ENCODE results near the gene ZBTB16.
"Not testable (repeated sequence)": the region's sequence is repeated elsewhere in the genome, so short reads cannot be mapped to it uniquely, and the experiment has no call there.

Gene ZBTB16

DNA sequence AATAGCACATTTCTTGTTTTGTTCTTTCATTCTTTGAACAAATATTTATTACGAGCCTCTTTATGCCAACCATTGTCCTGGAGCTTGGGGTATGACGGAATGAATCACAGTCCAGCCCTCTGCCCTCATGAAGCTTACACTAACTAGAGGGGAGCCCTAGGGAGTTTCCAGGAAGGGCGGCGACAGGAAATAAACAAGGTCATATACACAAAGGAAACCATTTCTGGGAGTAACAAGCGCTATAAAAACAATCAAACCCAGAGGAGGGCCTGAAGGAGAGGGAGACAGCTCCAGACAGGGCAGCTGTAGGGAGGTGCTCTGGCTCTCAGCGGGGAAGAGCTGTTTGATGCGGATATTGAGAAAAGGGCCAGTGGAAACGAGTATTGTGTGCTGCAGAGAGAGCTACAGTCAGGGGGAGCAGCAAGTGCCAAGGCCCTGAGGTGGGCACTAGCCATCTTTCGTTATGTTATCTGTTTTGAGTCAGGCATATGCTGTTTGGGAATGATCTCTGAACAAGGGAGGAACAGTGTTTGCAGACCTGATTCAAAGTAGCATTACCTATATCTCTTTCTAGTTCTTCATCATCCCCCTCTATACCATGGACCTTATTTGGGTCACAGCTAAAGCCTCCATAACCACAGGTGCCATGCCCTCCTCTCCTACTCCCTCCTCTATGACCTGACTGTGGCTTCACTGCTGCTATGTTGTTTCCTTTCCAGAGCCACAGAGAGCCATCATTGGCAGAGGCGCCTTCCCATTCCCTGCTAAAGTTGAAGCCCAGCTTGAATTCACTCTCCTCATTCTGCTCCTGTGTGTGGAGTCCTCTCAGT is 15.3 kb upstream of the ZBTB16 start:
- no peak for DNase-seq

DNA sequence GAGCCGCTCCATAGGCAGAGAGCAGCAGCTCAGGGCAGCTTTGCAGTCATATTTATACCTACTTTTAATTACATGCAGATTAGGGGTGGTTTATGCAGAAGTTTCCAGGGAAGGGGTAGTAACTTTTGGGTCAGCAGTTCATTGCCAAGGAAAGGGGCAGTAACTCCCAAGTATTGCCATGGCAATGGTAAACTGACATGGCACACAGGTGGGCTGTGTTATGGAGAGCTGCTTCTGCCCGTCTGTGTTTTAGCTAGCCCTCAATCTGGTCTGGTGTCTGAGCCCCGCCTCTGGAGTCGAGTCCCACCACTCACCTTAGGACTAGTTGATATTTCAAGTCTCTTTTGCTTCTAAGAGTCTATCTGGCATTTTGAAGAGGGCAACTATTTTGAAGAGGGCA is 12.2 kb upstream of the ZBTB16 start:
- DNase-seq: no peak

DNA sequence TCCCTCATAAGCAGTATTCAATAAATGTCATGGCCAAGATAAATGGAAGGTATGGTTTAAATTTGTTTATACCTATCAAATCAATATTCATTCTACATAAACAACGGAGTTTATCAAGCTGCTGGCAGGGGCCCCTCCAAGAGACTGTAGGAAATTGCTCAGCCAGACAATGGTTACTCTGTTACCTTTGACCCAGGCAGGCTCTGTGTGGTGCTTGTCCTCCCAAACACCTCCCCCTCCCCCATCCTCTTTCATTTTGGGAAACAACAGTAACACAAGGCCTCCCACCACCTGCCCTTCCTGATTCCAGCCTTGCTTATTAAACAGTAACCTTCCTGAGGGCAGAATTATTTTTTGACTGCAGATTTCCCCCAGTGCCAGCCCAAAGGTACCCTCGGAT is 10.5 kb upstream of the ZBTB16 start:
- DNase-seq: no peak

DNA sequence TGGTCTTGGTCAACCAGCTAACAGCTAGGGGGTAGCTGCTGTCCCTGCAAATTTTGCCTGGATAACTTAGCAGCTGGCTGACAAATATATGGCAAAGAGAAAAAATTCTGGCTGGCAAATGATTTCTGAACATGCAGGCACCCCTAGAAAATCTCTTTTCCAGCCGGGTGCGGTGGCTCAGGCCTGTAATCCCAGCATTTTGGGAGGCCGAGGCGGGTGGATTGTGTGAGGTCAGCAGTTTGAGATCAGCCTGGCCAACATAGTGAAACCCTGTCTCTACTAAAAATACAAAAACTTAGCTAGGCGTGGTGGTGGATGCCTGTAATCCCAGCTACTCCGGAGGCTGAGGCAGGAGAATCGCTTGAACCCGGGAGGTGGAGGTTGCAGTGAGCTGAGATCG is 9.7 kb upstream of the ZBTB16 start:
- DNase-seq: not testable (repeated sequence)

DNA sequence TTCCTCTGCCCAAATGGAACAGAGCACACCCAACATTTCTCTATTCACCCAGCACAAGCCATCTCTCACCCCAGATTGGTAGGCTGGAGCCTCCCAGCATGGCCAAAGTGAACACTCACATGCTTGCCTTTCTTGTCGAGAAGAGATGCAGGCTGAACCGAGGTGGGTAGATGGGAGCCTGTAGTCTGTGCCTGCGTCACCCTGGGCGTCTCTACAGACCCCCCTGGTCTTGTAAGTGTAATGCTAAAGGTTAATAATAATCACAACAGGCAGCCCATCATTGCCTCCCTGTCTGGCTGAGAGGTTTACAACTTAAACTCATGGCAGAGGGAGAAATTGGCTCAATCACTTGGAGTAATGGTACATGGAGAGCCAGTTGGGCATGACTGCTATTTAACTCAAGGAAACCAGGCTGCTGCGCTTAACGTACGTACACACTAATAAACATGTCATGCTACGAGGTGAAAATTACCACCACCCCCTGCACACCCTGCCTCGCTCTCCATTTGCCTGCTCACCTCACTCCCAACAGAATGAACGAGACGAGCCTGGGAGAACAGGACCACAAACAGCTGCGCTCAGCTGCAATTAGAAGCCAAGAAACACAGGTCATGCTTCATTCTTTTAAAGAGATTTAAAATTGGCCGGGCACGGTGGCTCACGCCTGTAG is 9.1 kb upstream of the ZBTB16 start:
- no peak for DNase-seq

DNA sequence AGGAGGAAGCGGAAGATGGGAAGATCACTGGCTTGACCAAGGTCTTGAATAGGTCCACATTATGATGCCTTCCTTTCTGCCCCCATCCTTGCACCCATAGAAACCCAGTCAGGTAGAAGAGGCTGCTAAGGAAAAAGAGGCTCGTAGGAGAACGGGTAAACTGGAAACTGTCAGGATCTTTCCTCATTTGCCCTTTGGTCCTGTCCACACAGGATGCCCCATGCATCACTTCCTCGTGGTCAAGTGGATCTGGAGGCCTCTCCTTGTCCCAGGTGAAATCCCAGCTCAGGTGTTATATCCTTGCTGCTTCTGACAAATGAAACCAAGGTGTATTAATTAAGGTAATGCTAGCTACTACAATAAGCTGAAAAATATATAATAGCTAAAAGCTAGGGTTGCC is 8.0 kb upstream of the ZBTB16 start:
- no peak for DNase-seq

DNA sequence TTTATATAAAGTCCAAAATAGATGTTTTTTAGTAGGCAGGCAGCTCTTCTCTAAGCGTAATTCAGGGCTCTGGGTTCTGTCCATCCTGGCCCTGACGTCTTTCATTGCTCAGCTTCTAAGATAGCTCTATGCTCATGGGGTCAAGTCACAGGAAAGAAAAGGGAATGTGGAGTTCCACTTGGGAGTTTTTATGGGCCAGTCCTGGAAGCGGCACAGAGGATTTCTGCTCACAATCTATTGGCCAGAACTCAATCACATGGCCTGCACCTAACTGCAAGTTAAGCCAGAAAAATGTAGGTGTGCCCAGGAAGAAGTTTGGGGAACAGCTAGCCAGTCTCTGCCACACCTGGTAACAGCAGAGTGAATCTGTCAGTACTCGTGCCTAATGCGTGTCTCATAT is 7.4 kb upstream of the ZBTB16 start:
- DNase-seq: no peak

DNA sequence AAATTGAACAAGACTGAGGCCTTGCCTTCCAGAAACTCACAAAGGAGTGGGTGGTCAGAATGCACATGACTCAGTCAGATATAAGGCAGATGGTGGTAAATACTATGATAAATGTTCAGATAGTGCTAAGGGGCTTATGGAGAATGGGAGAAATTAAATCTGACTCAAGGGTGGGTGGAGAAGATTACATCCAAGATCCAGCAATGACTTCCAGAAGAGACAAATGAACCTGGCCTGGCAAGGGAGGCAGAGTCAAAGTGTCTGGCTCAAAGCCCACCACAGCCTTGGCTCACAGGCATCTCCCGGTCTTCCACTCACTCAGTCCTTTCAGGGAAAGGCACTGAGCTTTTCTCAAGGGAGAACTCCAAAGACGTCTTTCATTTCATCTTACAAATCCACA is 6.1 kb upstream of the ZBTB16 start:
- DNase-seq: no peak

DNA sequence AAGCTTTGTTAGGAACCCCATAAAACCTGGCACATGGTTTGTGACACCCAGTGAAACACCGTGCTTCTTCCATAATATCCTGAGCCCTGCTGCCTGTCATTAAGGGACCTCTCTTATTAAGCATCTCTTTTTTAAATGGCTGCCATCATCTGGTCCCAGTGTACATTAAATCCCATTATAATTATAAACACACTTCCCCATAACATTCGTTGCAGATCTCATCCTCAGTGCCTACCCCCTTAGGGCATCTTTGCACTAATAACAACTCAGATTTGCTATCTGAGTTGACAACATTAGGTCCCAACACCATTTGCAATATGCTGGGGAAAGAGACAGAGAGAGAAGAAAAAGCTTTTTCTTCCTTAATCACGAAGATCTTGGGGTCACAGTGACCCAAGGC is 4.7 kb upstream of the ZBTB16 start:
- no peak for DNase-seq

DNA sequence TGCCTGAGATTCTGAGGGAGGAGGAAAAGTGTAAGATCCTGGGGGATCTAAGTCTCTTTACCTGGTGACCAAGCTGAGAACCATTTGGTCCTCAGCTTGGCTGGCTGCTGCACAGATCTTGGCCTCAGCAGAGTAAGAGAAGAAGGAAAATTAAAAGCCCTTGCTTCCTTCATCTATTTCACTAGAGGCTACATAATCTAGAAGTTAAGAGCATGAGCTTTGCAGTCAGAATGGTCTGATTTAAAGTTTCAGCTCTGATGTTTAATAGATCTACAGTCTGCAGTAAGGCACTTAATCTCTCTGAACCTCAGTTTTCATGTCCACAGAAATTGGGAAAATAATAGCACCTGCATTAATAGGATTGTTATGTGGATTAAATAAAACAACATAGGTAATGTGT is 3.1 kb upstream of the ZBTB16 start:
- no peak for DNase-seq

DNA sequence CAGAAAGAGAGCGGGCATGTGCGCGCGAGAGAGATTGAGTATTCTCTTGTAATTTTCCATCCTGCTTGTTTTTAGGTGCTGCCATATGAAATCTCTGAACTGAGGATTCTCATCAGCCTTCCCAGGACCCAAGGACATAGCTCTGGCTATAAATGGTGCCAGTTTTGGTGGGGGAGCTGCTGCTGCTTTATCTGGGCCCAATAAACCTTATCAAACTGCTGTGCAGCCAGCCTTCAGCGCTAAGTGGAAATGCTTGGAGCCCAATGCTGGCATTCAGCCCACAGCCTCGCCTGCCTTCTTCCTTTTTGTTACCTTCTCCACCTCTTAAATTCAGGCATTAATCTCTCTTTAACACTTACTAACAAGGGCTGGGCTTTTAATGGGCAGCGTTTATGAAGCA is 2.4 kb upstream of the ZBTB16 start:
- no peak for DNase-seq

DNA sequence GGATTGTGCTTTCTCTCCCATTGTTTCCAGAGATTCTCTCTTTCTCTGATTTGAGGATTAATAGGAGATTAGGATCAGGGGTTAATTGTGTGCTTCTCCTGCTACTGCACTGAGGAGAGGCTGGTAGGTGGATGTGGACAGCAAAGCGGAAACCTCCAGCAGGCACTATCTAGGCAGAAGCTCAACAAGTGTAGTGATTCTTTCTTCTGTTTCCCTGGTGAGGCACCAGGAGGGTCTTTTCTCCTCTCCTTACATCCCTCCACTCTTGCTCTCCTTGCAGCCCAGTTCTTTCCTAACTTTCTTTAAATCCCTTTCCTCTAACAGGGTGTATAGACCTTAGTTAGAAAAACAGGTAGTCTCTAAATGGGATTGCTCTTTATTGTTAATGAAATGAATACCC is 1.9 kb upstream of the ZBTB16 start:
- DNase-seq: no peak

DNA sequence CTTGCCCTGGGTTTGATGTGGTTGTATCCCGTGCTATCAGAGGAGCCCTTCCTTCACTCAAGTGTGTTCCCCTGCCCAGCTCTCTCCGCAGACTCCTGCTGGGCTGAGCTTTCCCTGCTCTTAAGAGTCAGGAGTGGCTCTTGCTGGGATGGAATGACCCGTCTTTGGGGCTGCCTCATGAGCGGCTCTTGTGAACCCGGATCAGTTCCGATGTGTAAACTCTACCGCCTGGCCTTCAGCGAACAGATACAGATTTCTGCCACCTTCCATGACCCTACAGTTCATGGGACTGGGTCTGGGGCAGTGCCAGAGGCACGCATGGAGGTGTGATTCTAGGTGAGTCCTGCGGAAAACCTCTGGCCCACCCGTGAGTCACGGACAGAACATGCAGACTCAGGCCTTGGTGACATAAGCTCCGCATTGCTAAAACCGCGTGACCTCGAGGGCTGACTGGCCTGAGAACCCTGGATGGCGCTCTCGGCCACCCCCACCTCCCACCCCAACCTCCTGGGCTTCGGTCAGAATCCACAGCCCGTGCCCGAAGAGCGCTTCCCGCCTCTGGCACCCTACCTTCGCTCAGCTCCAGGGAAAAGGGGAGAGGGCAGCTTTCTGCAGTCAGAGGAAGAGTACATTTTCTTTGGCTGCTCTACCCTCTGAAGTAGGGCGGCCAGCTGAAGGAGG is 1.3 kb upstream of the ZBTB16 start:
- DNase-seq: no peak

DNA sequence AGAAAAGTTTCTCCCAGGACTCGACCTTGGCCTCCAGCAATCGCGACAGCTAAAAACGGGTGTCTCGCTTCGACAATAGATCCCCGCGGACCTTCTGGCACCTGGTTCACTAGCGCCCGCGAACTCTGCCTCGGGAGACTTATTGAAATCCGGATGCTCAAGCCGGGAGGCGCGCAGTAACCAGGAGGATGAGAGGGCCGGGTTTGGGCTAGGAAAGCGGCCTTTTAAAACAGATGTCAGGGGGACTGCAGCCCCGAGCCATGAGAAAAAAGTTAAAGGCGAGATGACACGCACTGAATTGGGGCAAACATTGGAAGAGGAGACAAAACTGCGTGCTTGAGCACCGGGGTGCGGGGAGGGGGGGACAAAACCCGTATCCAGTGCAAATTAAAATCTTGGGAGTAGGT is 637 bp upstream of the ZBTB16 start:
- no peak for DNase-seq

DNA sequence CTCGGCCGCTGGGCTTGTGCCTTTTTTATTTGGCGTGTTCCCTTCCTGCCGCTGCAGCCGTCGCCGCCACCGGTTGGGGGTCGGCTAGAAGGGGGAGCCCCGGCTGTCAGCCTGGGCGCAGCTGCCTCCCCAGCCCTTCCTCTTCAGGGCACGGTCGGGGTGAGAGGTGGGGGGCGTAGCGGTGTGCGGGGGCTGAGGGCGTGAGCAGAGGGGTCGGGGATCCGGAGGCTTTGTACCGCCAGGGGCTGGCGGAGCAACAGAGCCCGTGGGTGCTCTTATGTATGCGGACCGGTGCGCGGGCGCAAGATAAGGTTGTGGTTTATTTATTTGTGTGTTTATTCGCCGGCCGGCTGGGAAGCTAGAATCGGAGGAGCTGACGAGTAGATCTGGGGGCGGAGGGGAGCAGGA is 477 bp downstream of the ZBTB16 start:
- DNase-seq: peak; percentile 52

DNA sequence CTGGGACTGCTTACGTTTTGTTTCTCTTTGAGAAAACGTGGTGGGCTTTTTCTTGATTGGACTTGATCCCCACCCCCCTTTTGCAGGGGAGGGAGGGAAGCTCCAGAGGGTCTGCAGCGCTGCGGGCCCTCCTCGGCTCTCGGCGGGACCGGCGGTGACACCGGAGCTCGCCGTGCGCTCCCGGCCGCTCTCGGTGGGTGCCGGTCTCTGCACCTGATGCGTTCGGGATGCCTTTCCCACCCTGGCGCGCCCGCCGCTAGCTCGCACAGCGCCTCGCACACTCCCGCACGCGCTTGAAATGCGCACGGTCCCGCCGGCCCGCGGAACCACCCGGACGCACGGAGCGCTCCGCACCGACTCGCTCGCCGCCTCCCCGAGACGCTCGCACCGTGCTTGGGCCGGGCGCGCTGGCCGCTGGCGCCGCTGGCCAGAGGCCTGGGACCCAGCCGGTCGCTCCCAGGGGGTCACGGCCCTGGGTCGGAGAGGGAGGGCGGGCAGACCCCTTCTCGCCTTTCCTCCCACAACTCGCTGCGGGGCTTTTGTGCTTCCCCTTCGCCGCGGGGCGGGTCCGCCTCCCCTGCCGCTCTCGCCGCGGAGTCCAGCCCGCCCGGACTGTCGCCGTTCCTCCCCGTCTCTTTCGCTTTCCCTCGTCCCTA is 1.0 kb downstream of the ZBTB16 start:
- peak; percentile 61 for DNase-seq

DNA sequence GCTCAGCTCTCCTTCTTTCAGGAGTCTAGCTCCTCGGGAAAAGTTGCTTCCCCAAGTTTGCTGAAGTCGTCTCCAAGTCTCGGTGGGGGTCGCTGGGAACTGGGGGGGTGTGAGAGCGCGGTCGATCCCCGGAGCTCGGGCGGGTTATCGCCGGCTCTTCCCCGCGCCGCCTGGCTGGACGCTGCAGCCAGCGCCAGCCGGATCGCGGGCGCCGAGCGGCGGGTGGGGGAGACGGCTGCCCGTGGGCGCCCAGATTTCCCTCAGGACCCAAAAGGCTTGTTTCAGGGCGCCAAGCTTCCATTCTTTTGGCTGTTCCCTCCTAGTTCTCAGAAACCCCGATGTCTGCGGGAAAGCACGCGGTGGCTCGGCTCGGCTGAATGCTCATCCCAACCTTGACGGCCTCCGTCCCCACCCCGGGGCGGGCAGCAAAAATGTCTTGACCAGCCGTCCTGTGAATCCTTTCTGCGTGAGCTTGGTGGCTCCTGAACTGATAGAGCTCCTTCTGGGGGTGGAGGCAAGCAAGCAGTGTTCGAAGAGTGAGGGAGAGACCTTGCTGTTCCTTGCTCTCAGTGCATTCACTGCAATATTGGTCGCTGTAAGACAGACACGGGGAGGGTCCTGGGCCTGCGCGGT is 1.7 kb downstream of the ZBTB16 start:
- DNase-seq: no peak

DNA sequence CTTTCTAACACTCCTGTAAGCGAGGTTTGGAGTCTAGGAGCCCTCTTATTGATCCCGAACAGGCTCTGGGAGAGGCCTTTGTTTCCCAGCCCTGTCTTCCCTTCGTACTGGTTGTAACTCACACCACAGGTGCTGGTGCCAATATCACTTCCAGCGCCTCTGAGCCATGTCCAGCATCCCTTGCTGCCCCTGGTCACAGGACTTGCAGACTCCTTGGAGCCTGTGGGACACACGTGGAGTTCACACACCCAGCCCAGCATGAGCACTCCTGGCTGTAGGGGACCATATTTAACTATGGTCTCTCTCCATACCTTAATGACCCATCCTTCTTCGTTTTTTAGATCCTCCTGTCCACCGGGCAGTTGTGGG is 2.2 kb downstream of the ZBTB16 start:
- no peak for DNase-seq

DNA sequence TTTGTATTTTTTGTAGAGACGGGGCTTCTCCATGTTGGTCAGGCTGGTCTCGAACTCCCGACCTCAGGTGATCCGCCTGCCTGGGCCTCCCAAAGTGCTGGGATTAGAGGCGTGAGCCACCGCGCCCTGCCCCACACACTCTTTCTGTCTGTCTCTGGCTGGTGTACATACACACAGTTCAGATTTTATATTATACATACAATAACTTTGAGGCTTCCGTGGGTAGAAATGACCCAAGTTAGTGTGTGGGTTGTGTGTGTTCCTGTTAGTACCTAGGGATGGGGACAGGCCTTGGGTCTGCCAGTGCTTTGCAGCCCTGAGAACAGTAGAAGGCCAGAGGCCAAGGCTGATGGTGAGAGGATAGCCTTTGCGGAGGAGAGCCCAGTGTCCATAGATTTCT is 2.8 kb downstream of the ZBTB16 start:
- DNase-seq: no peak

DNA sequence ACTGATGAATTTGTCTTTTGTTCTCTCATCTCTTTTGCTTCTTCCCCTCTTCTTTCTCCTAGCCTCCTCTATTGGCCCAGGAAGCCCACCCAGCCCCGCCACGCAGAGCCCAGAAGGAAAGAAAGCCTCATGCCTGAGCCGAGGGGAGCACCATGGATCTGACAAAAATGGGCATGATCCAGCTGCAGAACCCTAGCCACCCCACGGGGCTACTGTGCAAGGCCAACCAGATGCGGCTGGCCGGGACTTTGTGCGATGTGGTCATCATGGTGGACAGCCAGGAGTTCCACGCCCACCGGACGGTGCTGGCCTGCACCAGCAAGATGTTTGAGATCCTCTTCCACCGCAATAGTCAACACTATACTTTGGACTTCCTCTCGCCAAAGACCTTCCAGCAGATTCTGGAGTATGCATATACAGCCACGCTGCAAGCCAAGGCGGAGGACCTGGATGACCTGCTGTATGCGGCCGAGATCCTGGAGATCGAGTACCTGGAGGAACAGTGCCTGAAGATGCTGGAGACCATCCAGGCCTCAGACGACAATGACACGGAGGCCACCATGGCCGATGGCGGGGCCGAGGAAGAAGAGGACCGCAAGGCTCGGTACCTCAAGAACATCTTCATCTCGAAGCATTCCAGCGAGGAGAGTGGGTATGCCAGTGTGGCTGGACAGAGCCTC is 3.8 kb downstream of the ZBTB16 start:
- no peak for DNase-seq

DNA sequence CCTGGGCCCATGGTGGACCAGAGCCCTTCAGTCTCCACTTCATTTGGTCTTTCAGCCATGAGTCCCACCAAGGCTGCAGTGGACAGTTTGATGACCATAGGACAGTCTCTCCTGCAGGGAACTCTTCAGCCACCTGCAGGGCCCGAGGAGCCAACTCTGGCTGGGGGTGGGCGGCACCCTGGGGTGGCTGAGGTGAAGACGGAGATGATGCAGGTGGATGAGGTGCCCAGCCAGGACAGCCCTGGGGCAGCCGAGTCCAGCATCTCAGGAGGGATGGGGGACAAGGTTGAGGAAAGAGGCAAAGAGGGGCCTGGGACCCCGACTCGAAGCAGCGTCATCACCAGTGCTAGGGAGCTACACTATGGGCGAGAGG is 4.3 kb downstream of the ZBTB16 start:
- DNase-seq: no peak

DNA sequence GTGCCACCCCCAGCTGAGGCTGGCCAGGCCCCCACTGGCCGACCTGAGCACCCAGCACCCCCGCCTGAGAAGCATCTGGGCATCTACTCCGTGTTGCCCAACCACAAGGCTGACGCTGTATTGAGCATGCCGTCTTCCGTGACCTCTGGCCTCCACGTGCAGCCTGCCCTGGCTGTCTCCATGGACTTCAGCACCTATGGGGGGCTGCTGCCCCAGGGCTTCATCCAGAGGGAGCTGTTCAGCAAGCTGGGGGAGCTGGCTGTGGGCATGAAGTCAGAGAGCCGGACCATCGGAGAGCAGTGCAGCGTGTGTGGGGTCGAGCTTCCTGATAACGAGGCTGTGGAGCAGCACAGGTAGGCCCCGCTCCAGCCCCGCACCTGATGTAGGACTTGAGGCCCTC is 4.7 kb downstream of the ZBTB16 start:
- DNase-seq: no peak

DNA sequence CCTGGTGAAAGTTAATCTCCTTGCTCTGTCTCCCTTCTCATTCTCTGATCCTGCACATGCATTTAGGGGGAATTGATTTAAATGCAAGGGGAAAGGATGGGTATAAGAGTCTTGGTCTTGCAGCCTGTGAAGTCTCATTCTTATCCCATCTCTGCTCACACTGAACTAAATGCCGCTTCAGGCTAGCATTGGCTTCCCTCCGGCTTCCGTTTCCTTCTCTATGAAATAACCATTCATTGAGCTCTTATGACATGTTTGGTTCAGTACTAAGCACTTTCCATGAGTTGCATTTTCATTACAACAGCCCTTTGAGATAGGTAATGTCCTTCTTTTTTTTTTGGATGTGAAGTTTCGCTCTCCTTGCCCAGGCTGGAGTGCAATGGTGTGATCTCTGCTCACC is 5.6 kb downstream of the ZBTB16 start:
- DNase-seq: no peak

All from femur (tissue), 1 donor.